K562 (cell line): Measurements from ENCODE around the gene TGM5. TPM values are rescaled to one million over a fixed set of nuclear protein-coding genes. Genes with fewer than 3 reads are reported as not detected.

Experiments
- CTBP1 ChIP-seq: fragments of 450-650 bp; IDR thresholded peaks from 2 replicates; pipeline ENCODE4 v1.6.1; 2016; ENCODE audit warnings: borderline replicate concordance
- EP400 ChIP-seq: fragments of 450-650 bp; IDR thresholded peaks from 2 replicates; pipeline ENCODE4 v1.6.1; 2017; ENCODE audit warnings: antibody characterized with exemption, mild to moderate bottlenecking, moderate library complexity
- FOXA1 ChIP-seq: fragments of 450-650 bp; IDR thresholded peaks from 2 replicates; pipeline ENCODE4 v1.6.1; 2016; ENCODE audit warnings: mild to moderate bottlenecking, borderline replicate concordance
- MECOM ChIP-seq: fragments of 250-450 bp; sonication (Bioruptor Pico); IDR thresholded peaks from 2 replicates; pipeline ENCODE4 v1.8.0; 2022; ENCODE audit warnings: inconsistent platforms
- NCOA2 ChIP-seq, 2 experiments: fragments of 450-650 bp; IDR thresholded peaks; 2 replicates each; pipeline ENCODE4 v1.6.1; 2018; ENCODE audit warnings: mild to moderate bottlenecking in 2 of 2, moderate library complexity in 1 of 2; ENCODE audit not compliant: partially characterized antibody in 2 of 2
- NEUROD1 ChIP-seq: fragments of 150-350 bp; IDR thresholded peaks from 2 replicates; pipeline ENCODE4 v1.6.1; 2014; ENCODE audit warnings: borderline replicate concordance, low read length, low read depth; ENCODE audit not compliant: partially characterized antibody
- ZSCAN29 ChIP-seq: fragments of 450-650 bp; IDR thresholded peaks from 2 replicates; pipeline ENCODE4 v1.6.1; 2017
- polyA plus RNA-seq, 8 experiments: library from polyadenylated mRNA; depleted of rRNA in 4 of 8; stranded (reverse) in 5 of 8; unstranded in 3 of 8; fragments of >200 nt; fragmentation: Nextera tagmentation in 2 of 8; fragmentation: Illumina TruSeq in 1 of 8; extraction: Ambion mirVana in 2 of 8; extraction: Trizol in 1 of 8; gene quantifications; 2 replicates each; pipeline versions ENCODE4 v1.2.1 to v1.2.3, GENCODE V29; 2011 to 2014; ENCODE audit warnings: inconsistent platforms in 1 of 8, missing spikeins in 1 of 8
- total RNA-seq, 7 experiments: library from RNA; depleted of rRNA in 6 of 7; stranded (reverse); fragments of >200 nt in 6 of 7; fragmentation: Illumina TruSeq in 2 of 7; extraction: Trizol in 2 of 7; gene quantifications; 2 replicates each; pipeline versions ENCODE4 v1.2.1 to v1.2.3, GENCODE V29; 2011 to 2021; ENCODE audit warnings: low replicate concordance in 1 of 7
- TF ChIP-seq, protein P1 (sequence below): fragments of 250-450 bp; sonication (Bioruptor Pico); IDR thresholded peaks from 2 replicates; pipeline ENCODE4 v1.8.0; 2021; ENCODE audit warnings: borderline replicate concordance, mild to moderate bottlenecking, moderate library complexity; ENCODE audit not compliant: poor library complexity, severe bottlenecking
- TF ChIP-seq, protein P2 (sequence below): fragments of 250-450 bp; sonication (Bioruptor Pico); IDR thresholded peaks from 2 replicates; pipeline ENCODE4 v1.8.0; 2022; ENCODE audit warnings: moderate library complexity, mild to moderate bottlenecking, inconsistent platforms

TGM5 gene
- total and polyA plus RNA-seq, 9 of the 15 experiments (the other 6 are each of a cell fraction or from before 2014, with no cell fraction given): 0.03 to 0.10 (median 0.07) TPM; not detected in 6

DNA sequence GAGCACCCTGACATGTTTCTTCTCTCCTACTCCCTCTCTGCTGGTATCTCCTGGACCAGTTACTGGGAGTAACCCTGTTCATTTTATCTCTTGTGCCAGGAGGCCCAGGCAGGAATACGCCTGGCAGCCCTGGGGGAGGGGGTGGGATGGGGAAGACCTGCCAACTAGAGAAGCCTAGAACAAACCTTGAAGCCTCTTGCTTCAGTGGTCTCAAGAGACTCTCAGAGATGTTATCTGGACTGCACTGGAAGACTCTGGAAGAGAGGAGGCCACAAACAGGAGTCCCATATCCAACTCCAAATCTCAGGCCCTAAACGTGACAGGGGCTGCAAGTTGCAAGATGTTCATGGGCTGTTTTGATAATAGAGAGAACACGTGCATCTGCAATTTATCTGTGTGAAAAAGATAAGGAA, 45.7 kb downstream of the TGM5 start, which contains the start of gene EPB42 (continued):
- TF ChIP-seq, protein P1, sequence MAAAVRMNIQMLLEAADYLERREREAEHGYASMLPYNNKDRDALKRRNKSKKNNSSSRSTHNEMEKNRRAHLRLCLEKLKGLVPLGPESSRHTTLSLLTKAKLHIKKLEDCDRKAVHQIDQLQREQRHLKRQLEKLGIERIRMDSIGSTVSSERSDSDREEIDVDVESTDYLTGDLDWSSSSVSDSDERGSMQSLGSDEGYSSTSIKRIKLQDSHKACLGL (CRISPR knock-in tag): no peak
- TF ChIP-seq FOXA1 (no peak), NEUROD1 (no peak), ZSCAN29 (no peak), MECOM (CRISPR knock-in tag) (0 out of 2 replicates have a peak, but pooled peaks have one; percentile 40), NCOA2 (IDR thresholded peaks at IDR 0.05; ENCODE audit: partially characterized antibody in 2 of 2) (no peak), CTBP1 (no peak; the same call in 1 of the 2 replicates), EP400 (0 out of 2 replicates have a peak, but pooled peaks have one; percentile 35)
- TF ChIP-seq, protein P2, sequence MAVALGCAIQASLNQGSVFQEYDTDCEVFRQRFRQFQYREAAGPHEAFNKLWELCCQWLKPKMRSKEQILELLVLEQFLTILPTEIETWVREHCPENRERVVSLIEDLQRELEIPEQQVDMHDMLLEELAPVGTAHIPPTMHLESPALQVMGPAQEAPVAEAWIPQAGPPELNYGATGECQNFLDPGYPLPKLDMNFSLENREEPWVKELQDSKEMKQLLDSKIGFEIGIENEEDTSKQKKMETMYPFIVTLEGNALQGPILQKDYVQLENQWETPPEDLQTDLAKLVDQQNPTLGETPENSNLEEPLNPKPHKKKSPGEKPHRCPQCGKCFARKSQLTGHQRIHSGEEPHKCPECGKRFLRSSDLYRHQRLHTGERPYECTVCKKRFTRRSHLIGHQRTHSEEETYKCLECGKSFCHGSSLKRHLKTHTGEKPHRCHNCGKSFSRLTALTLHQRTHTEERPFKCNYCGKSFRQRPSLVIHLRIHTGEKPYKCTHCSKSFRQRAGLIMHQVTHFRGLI (CRISPR knock-in tag): no peak
